SK-N-MC (cell line): ENCODE data around the gene AGPAT3.

Experiments
- FOXP2 ChIP-seq: optimal IDR thresholded peaks from 2 replicates; pipeline ENCODE3; 2011; ENCODE audit warnings: mild to moderate bottlenecking, moderate library complexity; ENCODE audit not compliant: insufficient read depth; ENCODE audit errors: extremely low read length, control extremely low read depth
- POLR2AphosphoS5 ChIP-seq: IDR thresholded peaks from 2 replicates; pipeline ENCODE4 v1.6.1; 2012; ENCODE audit warnings: mild to moderate bottlenecking, low read depth, low read length, borderline replicate concordance

GRCh38 chr21:43912500-43912899, 47.5 kb downstream of the AGPAT3 start:
- no peak for TF ChIP-seq POLR2AphosphoS5
- no peak for TF ChIP-seq FOXP2
